ENCODE measurements around the gene DEPP1. TPM values are rescaled to one million over a fixed set of nuclear protein-coding genes. Genes with fewer than 3 reads are reported as not detected.

Gene DEPP1
- total and polyA plus RNA-seq, 5 donors from 2014 or later = 0.44 TPM; not detected in 4

GRCh38 chr10:44956226-44956625, 22.4 kb downstream of the DEPP1 start:
- Mint-ChIP-seq H3K4me3 (peak overlapping the region in 1 of 4 donors; percentile 31), H3K4me1 (peaks cover 6 to 45% (median 29%) of the 10 kb centered on the region in 4 donors), H3K9me3 (no peaks in the 10 kb centered on the region), H3K27me3 (no peaks in the 10 kb centered on the region), H3K36me3 (peaks cover 20% of the 10 kb centered on the region), H3K27ac (peak overlapping the region in 1 of 3 donors; percentile 51)
- H3K27ac ChIP-seq (ENCODE audit: insufficient read depth, low read length, poor library complexity, severe bottlenecking) = no peak overlapping the region
- peaks cover 18% of the 10 kb centered on the region for H3K4me1 ChIP-seq (ENCODE audit: control insufficient read depth, insufficient read depth, low read length, poor library complexity, severe bottlenecking)
- no peak overlapping the region for H3K4me3 ChIP-seq (ENCODE audit: low read depth, low read length)
- no peak for ATAC-seq (ENCODE audit: low read depth in 2 of 2)
- no peaks in the 10 kb centered on the region for H3K27me3 ChIP-seq (ENCODE audit: control insufficient read depth, insufficient read depth, low read length)
- no peaks in the 10 kb centered on the region for H3K9me3 ChIP-seq (ENCODE audit: control insufficient read depth in 2 of 2, low read length in 2 of 2)
- H3K36me3 ChIP-seq (ENCODE audit: control insufficient read depth, insufficient read depth, low read length) = peaks cover 3% of the 10 kb centered on the region
- no peak for DNase-seq

GRCh38 chr10:44955413-44956070, 23.1 kb downstream of the DEPP1 start:
- Mint-ChIP-seq H3K36me3 (peaks cover 20% of the 10 kb centered on the region), H3K4me3 (peak overlapping the region in 2 of 4 donors; percentile 1 to 31), H3K27me3 (no peaks in the 10 kb centered on the region), H3K4me1 (peaks cover 6 to 38% (median 25%) of the 10 kb centered on the region in 4 donors), H3K27ac (no peak overlapping the region), H3K9me3 (no peaks in the 10 kb centered on the region)
- H3K36me3 ChIP-seq (ENCODE audit: control insufficient read depth, insufficient read depth, low read length) = peaks cover 3% of the 10 kb centered on the region
- no peak overlapping the region for H3K27ac ChIP-seq (ENCODE audit: insufficient read depth, low read length, poor library complexity, severe bottlenecking)
- H3K4me1 ChIP-seq (ENCODE audit: control insufficient read depth, insufficient read depth, low read length, poor library complexity, severe bottlenecking) = peaks cover 18% of the 10 kb centered on the region
- ATAC-seq (ENCODE audit: low read depth in 2 of 2) (no peak), DNase-seq (no peak)
- no peaks in the 10 kb centered on the region for H3K9me3 ChIP-seq (ENCODE audit: control insufficient read depth in 2 of 2, low read length in 2 of 2)
- no peaks in the 10 kb centered on the region for H3K27me3 ChIP-seq (ENCODE audit: control insufficient read depth, insufficient read depth, low read length)
- H3K4me3 ChIP-seq (ENCODE audit: low read depth, low read length) = no peak overlapping the region

GRCh38 chr10:44954962-44955361, 23.6 kb downstream of the DEPP1 start:
- ATAC-seq (ENCODE audit: low read depth in 2 of 2) = no peak
- H3K4me3 ChIP-seq (ENCODE audit: low read depth, low read length) = no peak overlapping the region
- no peaks in the 10 kb centered on the region for H3K27me3 Mint-ChIP-seq
- H3K36me3 ChIP-seq (ENCODE audit: control insufficient read depth, insufficient read depth, low read length) = peaks cover 3% of the 10 kb centered on the region
- H3K9me3 Mint-ChIP-seq = no peaks in the 10 kb centered on the region
- peaks cover 6 to 33% (median 23%) of the 10 kb centered on the region in 4 donors for H3K4me1 Mint-ChIP-seq
- DNase-seq = no peak
- H3K4me1 ChIP-seq (ENCODE audit: control insufficient read depth, insufficient read depth, low read length, poor library complexity, severe bottlenecking) = peaks cover 14% of the 10 kb centered on the region
- H3K27ac Mint-ChIP-seq = peak overlapping the region in 1 of 3 donors; percentile 64
- no peaks in the 10 kb centered on the region for H3K9me3 ChIP-seq (ENCODE audit: control insufficient read depth in 2 of 2, low read length in 2 of 2)
- no peak overlapping the region for H3K4me3 Mint-ChIP-seq
- no peak overlapping the region for H3K27ac ChIP-seq (ENCODE audit: insufficient read depth, low read length, poor library complexity, severe bottlenecking)
- H3K27me3 ChIP-seq (ENCODE audit: control insufficient read depth, insufficient read depth, low read length) = no peaks in the 10 kb centered on the region
- peaks cover 20% of the 10 kb centered on the region for H3K36me3 Mint-ChIP-seq

GRCh38 chr10:44954042-44954441, 24.6 kb downstream of the DEPP1 start:
- Mint-ChIP-seq H3K9me3 (no peaks in the 10 kb centered on the region), H3K4me3 (no peak overlapping the region), H3K27ac (no peak overlapping the region), H3K4me1 (peaks cover 6 to 30% (median 20%) of the 10 kb centered on the region in 4 donors), H3K36me3 (peaks cover 20% of the 10 kb centered on the region), H3K27me3 (no peaks in the 10 kb centered on the region)
- no peaks in the 10 kb centered on the region for H3K9me3 ChIP-seq (ENCODE audit: control insufficient read depth in 2 of 2, low read length in 2 of 2)
- no peaks in the 10 kb centered on the region for H3K27me3 ChIP-seq (ENCODE audit: control insufficient read depth, insufficient read depth, low read length)
- H3K4me3 ChIP-seq (ENCODE audit: low read depth, low read length) = no peak overlapping the region
- DNase-seq (no peak), ATAC-seq (ENCODE audit: low read depth in 2 of 2) (no peak)
- no peak overlapping the region for H3K27ac ChIP-seq (ENCODE audit: insufficient read depth, low read length, poor library complexity, severe bottlenecking)
- peaks cover 3% of the 10 kb centered on the region for H3K36me3 ChIP-seq (ENCODE audit: control insufficient read depth, insufficient read depth, low read length)
- peaks cover 9% of the 10 kb centered on the region for H3K4me1 ChIP-seq (ENCODE audit: control insufficient read depth, insufficient read depth, low read length, poor library complexity, severe bottlenecking)

- no peaks in the 10 kb centered on the region for H3K4me1 ChIP-seq (ENCODE audit: control insufficient read depth, insufficient read depth, low read length, poor library complexity, severe bottlenecking)
- peaks cover 3% of the 10 kb centered on the region for H3K36me3 ChIP-seq (ENCODE audit: control insufficient read depth, insufficient read depth, low read length)
- H3K27ac Mint-ChIP-seq = peak overlapping the region; percentile 35 to 51 (median 49)
- H3K9me3 Mint-ChIP-seq = no peaks in the 10 kb centered on the region
- no peak for DNase-seq
- no peak overlapping the region for H3K27ac ChIP-seq (ENCODE audit: insufficient read depth, low read length, poor library complexity, severe bottlenecking)
- no peak overlapping the region for H3K4me3 ChIP-seq (ENCODE audit: low read depth, low read length)
- H3K36me3 Mint-ChIP-seq = peaks cover 20% of the 10 kb centered on the region
- peaks cover 0 to 17% (median 12%) of the 10 kb centered on the region in 4 donors for H3K4me1 Mint-ChIP-seq
- no peak overlapping the region for H3K4me3 Mint-ChIP-seq
- H3K9me3 ChIP-seq (ENCODE audit: control insufficient read depth in 2 of 2, low read length in 2 of 2) = no peaks in the 10 kb centered on the region
- H3K27me3 Mint-ChIP-seq = no peaks in the 10 kb centered on the region
- no peaks in the 10 kb centered on the region for H3K27me3 ChIP-seq (ENCODE audit: control insufficient read depth, insufficient read depth, low read length)
- no peak for ATAC-seq (ENCODE audit: low read depth in 2 of 2)
These were observed 25.8 kb downstream of the DEPP1 start for GRCh38 chr10:44952779-44953231.

- Mint-ChIP-seq H3K27me3 (no peaks in the 10 kb centered on the region), H3K4me1 (peaks cover 0 to 12% (median 4%) of the 10 kb centered on the region in 4 donors), H3K36me3 (peaks cover 17% of the 10 kb centered on the region), H3K9me3 (no peaks in the 10 kb centered on the region), H3K27ac (no peak overlapping the region), H3K4me3 (no peak overlapping the region)
- Histone ChIP-seq H3K4me3 (ENCODE audit: low read depth, low read length) (no peak overlapping the region), H3K9me3 (ENCODE audit: control insufficient read depth in 2 of 2, low read length in 2 of 2) (no peaks in the 10 kb centered on the region), H3K36me3 (ENCODE audit: control insufficient read depth, insufficient read depth, low read length) (peaks cover 3% of the 10 kb centered on the region), H3K27ac (ENCODE audit: insufficient read depth, low read length, poor library complexity, severe bottlenecking) (no peak overlapping the region), H3K27me3 (ENCODE audit: control insufficient read depth, insufficient read depth, low read length) (no peaks in the 10 kb centered on the region), H3K4me1 (ENCODE audit: control insufficient read depth, insufficient read depth, low read length, poor library complexity, severe bottlenecking) (no peaks in the 10 kb centered on the region)
- ATAC-seq (ENCODE audit: low read depth in 2 of 2) (no peak), DNase-seq (no peak)
These were observed 26.9 kb downstream of the DEPP1 start for GRCh38 chr10:44951576-44952226.

- Histone ChIP-seq H3K9me3 (ENCODE audit: control insufficient read depth in 2 of 2, low read length in 2 of 2) (no peaks in the 10 kb centered on the region), H3K36me3 (ENCODE audit: control insufficient read depth, insufficient read depth, low read length) (no peaks in the 10 kb centered on the region), H3K27ac (ENCODE audit: insufficient read depth, low read length, poor library complexity, severe bottlenecking) (no peak overlapping the region), H3K4me3 (ENCODE audit: low read depth, low read length) (no peak overlapping the region), H3K27me3 (ENCODE audit: control insufficient read depth, insufficient read depth, low read length) (no peaks in the 10 kb centered on the region), H3K4me1 (ENCODE audit: control insufficient read depth, insufficient read depth, low read length, poor library complexity, severe bottlenecking) (no peaks in the 10 kb centered on the region)
- no peak for ATAC-seq (ENCODE audit: low read depth in 2 of 2)
- Mint-ChIP-seq H3K9me3 (peaks cover 0 to 8% (median 0%) of the 10 kb centered on the region in 7 donors), H3K4me3 (no peak overlapping the region), H3K4me1 (peaks cover 0 to 6% (median 2%) of the 10 kb centered on the region in 4 donors), H3K36me3 (peaks cover 8% of the 10 kb centered on the region), H3K27ac (no peak overlapping the region), H3K27me3 (no peaks in the 10 kb centered on the region)
- DNase-seq = no peak
These were observed 28.0 kb downstream of the DEPP1 start for GRCh38 chr10:44950326-44951225.
